Measurements from ENCODE around the gene RIT1.

- TF ChIP-seq, protein P1, sequence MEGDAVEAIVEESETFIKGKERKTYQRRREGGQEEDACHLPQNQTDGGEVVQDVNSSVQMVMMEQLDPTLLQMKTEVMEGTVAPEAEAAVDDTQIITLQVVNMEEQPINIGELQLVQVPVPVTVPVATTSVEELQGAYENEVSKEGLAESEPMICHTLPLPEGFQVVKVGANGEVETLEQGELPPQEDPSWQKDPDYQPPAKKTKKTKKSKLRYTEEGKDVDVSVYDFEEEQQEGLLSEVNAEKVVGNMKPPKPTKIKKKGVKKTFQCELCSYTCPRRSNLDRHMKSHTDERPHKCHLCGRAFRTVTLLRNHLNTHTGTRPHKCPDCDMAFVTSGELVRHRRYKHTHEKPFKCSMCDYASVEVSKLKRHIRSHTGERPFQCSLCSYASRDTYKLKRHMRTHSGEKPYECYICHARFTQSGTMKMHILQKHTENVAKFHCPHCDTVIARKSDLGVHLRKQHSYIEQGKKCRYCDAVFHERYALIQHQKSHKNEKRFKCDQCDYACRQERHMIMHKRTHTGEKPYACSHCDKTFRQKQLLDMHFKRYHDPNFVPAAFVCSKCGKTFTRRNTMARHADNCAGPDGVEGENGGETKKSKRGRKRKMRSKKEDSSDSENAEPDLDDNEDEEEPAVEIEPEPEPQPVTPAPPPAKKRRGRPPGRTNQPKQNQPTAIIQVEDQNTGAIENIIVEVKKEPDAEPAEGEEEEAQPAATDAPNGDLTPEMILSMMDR (IDR thresholded peaks at IDR 0.05) = no peak
- TF ChIP-seq POLR2A (IDR thresholded peaks at IDR 0.05) = no peak
- TF ChIP-seq EP300 (IDR thresholded peaks at IDR 0.05) = no peak
These were observed 52.3 kb downstream of the RIT1 start for GRCh38 chr1:155858800-155859233.
